Stomach smooth muscle (tissue), 2 donors: ENCODE results near the gene GSX1.

Experiments
- H3K27ac ChIP-seq: one replicate; pipeline ENCODE4 v1.7.0; 2013; ENCODE audit warnings: mild to moderate bottlenecking, low read length, inconsistent platforms
- H3K27me3 ChIP-seq, 2 donors: one replicate each; pipeline ENCODE4 v1.7.0; 2013; ENCODE audit warnings: low read length in 2 of 2; ENCODE audit not compliant: insufficient read depth in 2 of 2, control insufficient read depth in 1 of 2
- H3K36me3 ChIP-seq, 2 donors: one replicate each; pipeline ENCODE4 v1.7.0; 2013; ENCODE audit warnings: low read length in 2 of 2; ENCODE audit not compliant: control insufficient read depth in 2 of 2, insufficient read depth in 2 of 2
- H3K4me1 ChIP-seq: one replicate; pipeline ENCODE4 v1.7.0; 2013; ENCODE audit warnings: low read length; ENCODE audit not compliant: control insufficient read depth, insufficient read depth
- H3K4me3 ChIP-seq, 2 donors: one replicate each; pipeline ENCODE4 v1.7.0; 2013; ENCODE audit warnings: low read length in 2 of 2
- H3K9ac ChIP-seq, 2 donors: one replicate each; pipeline ENCODE4 v1.7.0; 2013; ENCODE audit warnings: low read length in 2 of 2, mild to moderate bottlenecking in 1 of 2
- H3K9me3 ChIP-seq, 2 donors: one replicate each; pipeline ENCODE4 v1.7.0; 2013; ENCODE audit warnings: low read length in 2 of 2; ENCODE audit not compliant: control insufficient read depth in 2 of 2
- donor health status: healthy.
- donor health status: Pancreatic carcinoma.

Gene GSX1

GRCh38 chr13:27775943-27776342 is 16.3 kb upstream of the GSX1 start:
- H3K4me1 ChIP-seq, result no peaks in the 10 kb centered on the region
- H3K27me3 ChIP-seq, result peaks cover 0 to 16% of the 10 kb centered on the region in 2 donors
- no peaks in the 10 kb centered on the region for H3K9me3 ChIP-seq

GRCh38 chr13:27782151-27782550 is 10.1 kb upstream of the GSX1 start:
- Histone ChIP-seq H3K9me3 (no peaks in the 10 kb centered on the region), H3K4me1 (no peaks in the 10 kb centered on the region), H3K36me3 (no peaks in the 10 kb centered on the region), H3K4me3 (no peak overlapping the region), H3K9ac (no peak overlapping the region), H3K27me3 (peaks cover 3 to 16% of the 10 kb centered on the region in 2 donors), H3K27ac (no peak overlapping the region)

More at GRCh38 chr13:27775943-27776342, 16.3 kb upstream of the GSX1 start:
- Histone ChIP-seq H3K36me3 (no peaks in the 10 kb centered on the region), H3K4me3 (no peak overlapping the region), H3K9ac (no peak overlapping the region), H3K27ac (no peak overlapping the region)

GRCh38 chr13:27783111-27783510 is 9.2 kb upstream of the GSX1 start:
- Histone ChIP-seq H3K27ac (no peak overlapping the region), H3K4me3 (no peak overlapping the region), H3K27me3 (peaks cover 6 to 22% of the 10 kb centered on the region in 2 donors), H3K4me1 (no peaks in the 10 kb centered on the region), H3K9me3 (no peaks in the 10 kb centered on the region), H3K36me3 (no peaks in the 10 kb centered on the region), H3K9ac (no peak overlapping the region)

- Histone ChIP-seq H3K36me3 (no peaks in the 10 kb centered on the region), H3K9me3 (no peaks in the 10 kb centered on the region), H3K9ac (no peak overlapping the region), H3K4me3 (no peak overlapping the region), H3K27me3 (peaks cover 46 to 52% of the 10 kb centered on the region in 2 donors), H3K27ac (no peak overlapping the region), H3K4me1 (peaks cover 27% of the 10 kb centered on the region)
Observed at GRCh38 chr13:27788271-27788670, 4.0 kb upstream of the GSX1 start.

- peaks cover 27% of the 10 kb centered on the region for H3K4me1 ChIP-seq
- no peak overlapping the region for H3K4me3 ChIP-seq
- H3K9ac ChIP-seq, result no peak overlapping the region
- no peaks in the 10 kb centered on the region for H3K9me3 ChIP-seq
- no peaks in the 10 kb centered on the region for H3K36me3 ChIP-seq
- peaks cover 54 to 61% of the 10 kb centered on the region in 2 donors for H3K27me3 ChIP-seq
- no peak overlapping the region for H3K27ac ChIP-seq
Observed at GRCh38 chr13:27789153-27789494, 3.2 kb upstream of the GSX1 start.

- Histone ChIP-seq H3K9ac (no peak overlapping the region), H3K9me3 (no peaks in the 10 kb centered on the region), H3K27ac (no peak overlapping the region), H3K27me3 (peaks cover 57 to 67% of the 10 kb centered on the region in 2 donors), H3K4me1 (peaks cover 27% of the 10 kb centered on the region), H3K36me3 (no peaks in the 10 kb centered on the region), H3K4me3 (peak overlapping the region; percentile 19 to 40)
Observed at GRCh38 chr13:27789495-27790303, 2.6 kb upstream of the GSX1 start.

GRCh38 chr13:27790523-27790922 is 1.8 kb upstream of the GSX1 start:
- Histone ChIP-seq H3K4me1 (peaks cover 27% of the 10 kb centered on the region), H3K4me3 (peak overlapping the region; percentile 49 to 69), H3K27me3 (peaks cover 65 to 75% of the 10 kb centered on the region in 2 donors), H3K9me3 (no peaks in the 10 kb centered on the region), H3K36me3 (no peaks in the 10 kb centered on the region), H3K9ac (no peak overlapping the region), H3K27ac (no peak overlapping the region)

GRCh38 chr13:27791146-27791900 is 960 bp upstream of the GSX1 start:
- Histone ChIP-seq H3K4me3 (peak overlapping the region; percentile 49 to 69), H3K27ac (no peak overlapping the region), H3K4me1 (peaks cover 27% of the 10 kb centered on the region), H3K9ac (no peak overlapping the region), H3K36me3 (no peaks in the 10 kb centered on the region), H3K27me3 (peaks cover 71 to 81% of the 10 kb centered on the region in 2 donors), H3K9me3 (no peaks in the 10 kb centered on the region)

- Histone ChIP-seq H3K9me3 (no peaks in the 10 kb centered on the region), H3K27ac (no peak overlapping the region), H3K4me1 (peaks cover 28% of the 10 kb centered on the region), H3K9ac (no peak overlapping the region), H3K36me3 (no peaks in the 10 kb centered on the region), H3K27me3 (peaks cover 75 to 88% of the 10 kb centered on the region in 2 donors), H3K4me3 (peak overlapping the region; percentile 49 to 69)
Observed at GRCh38 chr13:27791901-27792392, 336 bp upstream of the GSX1 start.

- no peak overlapping the region for H3K4me3 ChIP-seq
- H3K36me3 ChIP-seq, result no peaks in the 10 kb centered on the region
- no peak overlapping the region for H3K27ac ChIP-seq
- H3K9ac ChIP-seq, result no peak overlapping the region
- peaks cover 80 to 97% of the 10 kb centered on the region in 2 donors for H3K27me3 ChIP-seq
- H3K9me3 ChIP-seq, result no peaks in the 10 kb centered on the region
- H3K4me1 ChIP-seq, result peaks cover 31% of the 10 kb centered on the region
Observed at GRCh38 chr13:27793507-27794367, 1.5 kb downstream of the GSX1 start.
